Right ventricle myocardium inferior (tissue), 1 donor: ENCODE data around the gene HPCA. TPM values are rescaled to one million over a fixed set of nuclear protein-coding genes. Genes with fewer than 3 reads are reported as not detected.

Source experiments
- ATAC-seq: fragments of 200-7000 bp; cut with Tn5 transposase; one replicate; pipeline ENCODE4 v1.9.1; 2020; ENCODE audit warnings: mild to moderate bottlenecking, moderate library complexity
- DNase-seq: peaks from one replicate; pipeline ENCODE4 v3.0.0; 2021; ENCODE audit errors: missing footprints
- intact Hi-C: fragments of 100-400 bp; cut with DNase I; formaldehyde crosslinking; loops from one replicate; pipeline ENCODE4 v1.11.0; 2022
- total RNA-seq: library from RNA; stranded (reverse); fragmentation: NEBNext Ultra II Directional; extraction: Animal tissue kit (Norgen Biotek cat#: 25700); gene quantifications from one replicate; pipeline ENCODE4 v1.2.1, GENCODE V29; 2021
- donor health status: DM: no; HTN: yes; CAD: no; lungs with severe emphysema.

Gene HPCA
- total RNA-seq, 1 donor from 2014 or later, result not detected

DNA sequence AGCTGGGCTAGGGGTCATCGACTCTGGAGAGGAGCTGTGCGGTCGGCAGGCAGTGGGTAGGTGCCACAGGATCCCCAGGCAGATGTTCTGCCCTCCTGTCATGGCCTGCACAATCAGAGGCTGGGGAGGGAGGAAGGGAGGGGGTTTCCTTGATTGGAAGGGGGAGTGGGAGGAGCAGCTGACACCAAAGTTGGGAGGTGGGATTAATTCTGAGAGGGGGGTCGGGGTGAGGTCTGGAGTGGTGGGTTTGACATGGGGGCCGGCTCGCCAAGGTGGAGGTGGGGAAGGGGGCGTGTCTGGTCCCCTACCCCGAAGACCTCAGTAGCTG lies 651 bp upstream of the HPCA start:
- intact Hi-C loops, result no loop called here
- no peak for ATAC-seq
- no peak for DNase-seq

DNA sequence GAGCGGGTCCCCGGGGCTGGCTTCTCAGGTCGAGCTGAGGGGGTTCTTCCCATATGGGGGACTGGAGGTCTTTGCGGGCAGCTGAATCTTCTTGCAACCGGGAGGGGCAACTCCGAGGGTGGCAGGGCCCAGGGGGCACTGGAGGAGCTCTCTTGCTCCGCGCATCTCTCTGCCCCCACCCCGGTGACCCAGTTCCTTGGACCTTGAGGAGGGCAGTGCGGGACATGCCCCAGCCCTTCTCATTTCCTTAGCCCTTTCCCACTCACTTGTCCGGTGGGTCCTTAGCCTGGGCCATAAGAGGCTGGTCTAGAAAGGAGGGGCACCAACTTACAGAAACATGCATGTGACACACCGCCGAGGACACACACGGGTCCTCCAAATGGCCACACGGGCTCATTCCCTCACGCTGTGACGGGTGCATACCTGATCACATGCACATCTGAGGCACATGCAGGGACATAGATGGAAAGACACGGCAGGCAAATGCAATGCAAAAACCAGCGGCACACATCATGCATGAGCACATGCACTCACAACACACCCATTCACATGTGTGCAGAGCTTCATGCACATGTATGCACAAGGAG lies 630 bp downstream of the HPCA start:
- intact Hi-C loops, result no loop called here
- DNase-seq, result no peak
- no peak for ATAC-seq

GRCh38 chr1:32887623-32888022 lies 1.3 kb downstream of the HPCA start:
- DNase-seq (no peak), ATAC-seq (no peak)
- intact Hi-C loops, result no loop called here

GRCh38 chr1:32888134-32888533 lies 1.8 kb downstream of the HPCA start:
- DNase-seq, result no peak

DNA sequence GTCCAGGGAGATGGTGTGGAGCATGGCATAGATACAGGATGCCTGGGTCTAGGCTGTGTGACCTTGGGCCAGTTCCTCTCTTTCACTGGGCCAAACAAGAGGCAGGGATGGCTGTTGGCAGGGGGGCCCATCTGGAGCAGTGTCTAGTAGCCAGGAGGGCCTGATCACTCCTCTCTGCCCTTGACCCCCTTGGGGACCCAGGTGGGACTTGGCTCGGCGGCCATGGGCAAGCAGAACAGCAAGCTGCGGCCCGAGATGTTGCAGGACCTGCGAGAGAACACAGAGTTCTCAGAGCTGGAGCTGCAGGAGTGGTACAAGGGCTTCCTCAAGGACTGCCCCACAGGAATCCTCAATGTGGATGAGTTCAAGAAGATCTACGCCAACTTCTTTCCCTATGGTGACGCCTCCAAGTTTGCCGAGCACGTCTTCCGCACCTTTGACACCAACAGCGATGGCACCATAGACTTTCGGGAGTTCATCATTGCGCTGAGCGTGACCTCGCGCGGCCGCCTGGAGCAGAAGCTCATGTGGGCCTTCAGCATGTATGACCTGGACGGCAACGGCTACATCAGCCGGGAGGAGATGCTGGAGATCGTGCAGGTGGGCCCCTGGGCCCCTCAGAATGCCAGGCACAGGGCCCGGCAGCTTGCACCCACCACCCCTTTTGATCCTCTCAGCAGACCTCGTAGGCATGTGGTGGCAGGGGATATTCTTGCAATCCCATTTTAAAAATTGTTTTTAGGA lies 2.6 kb downstream of the HPCA start:
- ATAC-seq (no peak), DNase-seq (no peak)
- intact Hi-C loops, result no loop called here

More at GRCh38 chr1:32888134-32888533, 1.8 kb downstream of the HPCA start:
- intact Hi-C loops, result no loop called here
- ATAC-seq, result no peak

GRCh38 chr1:32889731-32890278 lies 3.5 kb downstream of the HPCA start:
- DNase-seq (no peak), ATAC-seq (no peak)
- intact Hi-C loops, result no loop called here

DNA sequence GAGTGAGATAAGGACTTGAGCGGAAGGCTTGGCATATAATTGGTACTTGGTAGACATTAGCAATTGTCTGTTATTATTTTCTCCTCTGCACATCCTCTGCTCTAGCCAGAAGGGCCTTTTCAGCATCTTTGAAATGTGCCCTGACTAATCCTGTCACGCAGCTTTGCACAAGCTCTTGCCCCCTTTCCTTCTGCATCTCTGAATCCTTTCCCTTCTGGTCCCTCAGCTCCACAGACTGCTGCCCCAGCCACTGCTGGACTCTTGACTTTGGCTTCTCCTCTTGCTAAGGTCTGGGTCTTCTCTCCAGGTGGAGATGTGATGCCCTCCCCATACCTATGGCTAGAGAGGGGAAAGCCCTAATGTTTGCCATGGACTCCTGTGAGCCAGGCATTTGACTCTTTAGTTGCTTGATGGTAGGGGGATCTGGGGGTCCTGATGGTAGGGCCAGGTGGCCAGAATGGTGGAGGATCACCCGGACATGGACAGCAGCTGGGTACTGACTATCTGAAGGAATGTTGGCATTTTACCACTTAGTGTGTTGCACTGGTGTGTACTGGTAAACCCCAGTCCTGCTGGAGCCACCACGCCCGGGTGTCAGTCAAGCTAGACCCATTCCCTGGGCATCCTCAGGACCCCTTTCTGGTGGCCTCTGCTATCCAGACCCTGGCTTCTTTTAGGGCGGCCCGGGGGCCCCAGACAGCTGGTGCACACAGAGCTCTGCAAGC lies 4.4 kb downstream of the HPCA start:
- DNase-seq, result no peak
- ATAC-seq, result no peak
- intact Hi-C loops, result no loop called here

DNA sequence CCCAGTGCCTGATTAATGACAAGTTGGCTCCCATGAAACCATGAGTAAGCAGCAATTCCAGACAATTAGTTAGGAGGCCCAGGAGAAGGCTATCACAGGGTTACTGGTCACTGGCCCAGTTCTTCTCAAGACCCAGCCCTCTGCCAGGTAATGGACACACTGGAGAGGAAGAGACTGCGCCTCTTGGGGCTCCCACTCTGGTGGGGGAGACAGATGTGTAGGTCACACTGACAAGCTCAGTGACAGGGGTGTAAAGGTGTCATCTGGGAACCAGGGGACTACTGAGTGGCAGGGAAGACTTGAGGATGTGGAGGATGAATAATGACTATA lies 4.9 kb downstream of the HPCA start:
- intact Hi-C loops, result no loop called here
- ATAC-seq (no peak), DNase-seq (no peak)

DNA sequence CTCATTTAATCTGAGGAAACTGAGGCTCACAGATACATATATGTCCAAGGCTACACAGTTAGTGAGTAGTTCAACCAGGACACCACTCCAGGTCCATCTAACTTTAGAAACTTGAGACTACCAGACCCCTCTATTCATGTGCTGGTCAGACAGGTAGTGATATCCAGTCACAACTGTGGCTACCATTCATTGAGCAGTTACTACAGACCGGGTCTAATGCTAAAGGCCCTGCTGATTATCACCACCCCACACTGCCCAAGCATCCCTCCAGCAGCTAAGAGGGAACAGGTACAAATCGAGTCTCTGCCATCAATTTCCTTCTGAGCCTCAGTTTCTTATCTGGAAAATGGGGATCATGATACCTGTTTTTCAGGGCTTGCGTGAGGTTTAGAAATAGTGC lies 5.3 kb downstream of the HPCA start:
- intact Hi-C loops, result no loop called here
- DNase-seq, result no peak
- ATAC-seq, result no peak

DNA sequence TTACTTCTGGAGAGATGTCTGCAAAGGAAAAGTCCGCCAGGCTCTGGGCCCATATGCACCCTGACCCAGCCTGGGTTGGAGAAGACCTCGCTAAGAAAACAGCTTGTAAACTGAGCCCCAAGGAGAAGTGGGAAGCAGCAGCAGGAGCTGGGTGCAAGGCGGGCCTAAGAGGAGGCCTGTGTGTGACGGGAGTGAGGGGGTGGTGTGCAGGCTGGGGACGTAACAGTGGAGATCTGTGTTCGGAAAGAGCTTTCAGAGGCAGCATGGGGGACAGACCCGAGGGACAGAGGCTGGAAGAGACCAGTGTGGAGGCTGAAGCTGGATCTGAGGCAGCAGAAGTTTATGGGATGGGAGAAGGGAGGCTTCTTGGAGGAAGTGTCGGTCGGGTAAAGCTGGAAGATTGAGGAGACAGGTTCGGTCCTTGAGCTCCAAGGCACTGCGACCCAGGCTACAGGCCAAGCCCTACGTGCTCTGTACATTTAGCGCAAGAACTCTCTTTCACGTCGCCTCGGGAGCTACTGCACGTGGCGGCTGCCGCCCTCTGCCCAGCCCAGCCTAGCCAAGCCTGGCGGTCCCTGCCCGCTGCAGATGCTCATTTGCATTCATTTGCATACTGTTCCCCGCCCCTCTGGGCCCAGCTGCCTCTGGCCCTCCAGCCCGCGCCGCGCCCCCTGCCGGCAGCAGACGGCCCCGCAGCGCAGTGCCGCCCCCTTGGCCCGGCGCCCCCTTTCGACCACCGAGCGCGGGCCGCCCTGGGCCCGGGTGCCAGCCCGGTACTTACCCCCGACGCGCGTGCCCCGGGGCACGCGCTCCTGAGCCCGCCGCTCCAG lies 6.3 kb downstream of the HPCA start:
- intact Hi-C loops, result no loop called here
- DNase-seq (no peak), ATAC-seq (peak; percentile 27)

DNA sequence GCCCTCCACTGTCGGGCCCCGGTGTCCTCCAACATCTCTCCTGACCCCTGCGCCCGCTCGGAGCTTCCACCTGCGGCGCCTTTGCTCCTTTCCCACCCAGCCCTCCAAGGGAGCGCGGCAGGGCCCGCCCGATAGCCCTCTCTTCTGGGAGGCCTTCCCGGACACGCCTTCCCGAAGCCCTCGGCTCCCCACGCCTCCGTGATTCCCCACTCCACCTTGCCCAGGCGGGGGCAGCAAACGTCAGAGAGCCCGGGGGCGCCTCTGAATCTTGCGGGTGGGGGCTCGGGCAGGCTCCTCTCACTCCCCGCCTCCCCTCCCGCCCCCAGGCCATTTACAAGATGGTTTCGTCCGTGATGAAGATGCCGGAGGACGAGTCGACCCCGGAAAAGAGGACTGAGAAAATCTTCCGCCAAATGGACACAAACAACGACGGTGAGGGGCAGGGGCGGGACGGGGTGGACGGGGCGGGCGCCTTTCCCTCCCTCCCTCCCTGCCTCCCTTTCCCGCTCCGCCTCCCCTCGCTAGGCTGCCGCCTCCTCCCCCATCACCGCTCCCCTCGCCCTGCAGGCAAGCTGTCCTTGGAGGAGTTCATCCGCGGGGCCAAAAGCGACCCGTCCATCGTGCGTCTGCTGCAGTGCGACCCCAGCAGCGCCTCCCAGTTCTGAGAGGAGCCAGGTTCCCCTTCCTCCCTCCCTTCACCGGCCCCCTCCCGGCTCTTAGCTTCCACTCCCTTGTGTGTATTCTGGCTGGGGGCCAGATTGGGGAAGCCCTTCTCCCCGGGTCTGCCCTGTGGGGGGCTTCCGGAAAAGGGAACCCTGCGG lies 7.1 kb downstream of the HPCA start:
- intact Hi-C loops, result no loop called here
- DNase-seq (no peak), ATAC-seq (peak; percentile 51)

DNA sequence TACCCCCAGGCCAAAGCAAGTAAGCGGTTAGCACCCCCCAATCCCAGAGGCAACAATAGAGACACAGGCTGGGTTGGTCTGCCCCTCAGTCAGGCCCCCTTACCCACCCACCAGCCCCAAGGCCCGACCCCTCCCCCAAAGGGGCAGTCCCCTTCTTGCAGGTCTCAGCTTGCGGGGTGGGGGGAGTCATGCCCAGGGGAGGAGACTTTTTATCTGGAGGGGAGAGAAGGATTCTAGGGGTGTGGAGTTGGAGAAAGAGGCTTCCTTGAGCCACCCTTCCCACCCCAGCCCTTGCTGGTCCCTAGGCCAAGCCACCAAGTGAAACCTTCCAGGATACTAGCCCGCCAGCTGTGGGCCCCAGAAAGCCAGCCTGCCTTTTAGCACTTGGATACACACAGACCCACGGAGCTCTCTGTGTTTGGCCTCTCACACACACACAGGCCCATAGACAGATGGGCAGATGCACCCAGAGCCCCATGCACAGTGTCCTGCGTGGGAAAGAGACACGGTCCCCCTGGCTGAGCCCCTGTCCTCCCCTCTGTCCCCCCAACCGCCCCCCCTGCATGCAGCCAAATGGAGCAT lies 7.8 kb downstream of the HPCA start:
- DNase-seq (no peak), ATAC-seq (no peak)
- intact Hi-C loops, result no loop called here

GRCh38 chr1:32894681-32895080 lies 8.4 kb downstream of the HPCA start:
- ATAC-seq (no peak), DNase-seq (no peak)
- intact Hi-C loops, result no loop called here

- DNase-seq, result no peak
- intact Hi-C loops, result no loop called here
- no peak for ATAC-seq
These were observed 9.3 kb downstream of the HPCA start for GRCh38 chr1:32895325-32896215.

DNA sequence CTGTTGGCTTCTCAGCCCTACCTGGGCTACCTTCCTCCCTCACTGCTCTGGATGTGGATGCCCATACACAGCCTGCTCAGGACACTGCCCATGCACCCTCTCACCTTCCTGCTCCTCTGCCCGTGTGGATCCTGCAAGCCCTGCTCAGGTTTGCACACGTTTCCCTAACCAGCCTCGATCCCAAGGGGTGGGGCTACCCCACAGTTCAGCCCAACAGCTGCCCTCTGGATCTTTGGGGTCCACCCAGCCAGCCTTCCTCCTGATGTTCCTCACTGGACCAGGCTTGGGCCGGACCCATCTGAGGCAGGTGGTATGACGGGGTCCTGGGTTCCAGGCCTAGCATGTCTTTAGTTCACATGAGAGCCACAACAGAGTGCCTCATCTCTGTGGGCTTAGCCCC lies 10.2 kb downstream of the HPCA start:
- intact Hi-C loops, result no loop called here
- DNase-seq (no peak), ATAC-seq (no peak)

- intact Hi-C loops, result no loop called here
- ATAC-seq, result no peak
- no peak for DNase-seq
These were observed 11.1 kb downstream of the HPCA start for GRCh38 chr1:32897082-32898049.
